NCI-H146 treated with DMSO at 0.1 percent for 48 hours (cell line): ENCODE data around the gene TMEM259.

Source experiments
- DNase-seq: peaks from one replicate; lab custom pipeline; 2025; ENCODE audit not compliant: unreplicated experiment; lab: John Stamatoyannopoulos, UW

The TMEM259 gene

GRCh38 chr19:990119-990571 lies 30.8 kb downstream of the TMEM259 start:
- no peak for DNase-seq

GRCh38 chr19:989381-990081 lies 31.4 kb downstream of the TMEM259 start:
- DNase-seq: no peak

DNA sequence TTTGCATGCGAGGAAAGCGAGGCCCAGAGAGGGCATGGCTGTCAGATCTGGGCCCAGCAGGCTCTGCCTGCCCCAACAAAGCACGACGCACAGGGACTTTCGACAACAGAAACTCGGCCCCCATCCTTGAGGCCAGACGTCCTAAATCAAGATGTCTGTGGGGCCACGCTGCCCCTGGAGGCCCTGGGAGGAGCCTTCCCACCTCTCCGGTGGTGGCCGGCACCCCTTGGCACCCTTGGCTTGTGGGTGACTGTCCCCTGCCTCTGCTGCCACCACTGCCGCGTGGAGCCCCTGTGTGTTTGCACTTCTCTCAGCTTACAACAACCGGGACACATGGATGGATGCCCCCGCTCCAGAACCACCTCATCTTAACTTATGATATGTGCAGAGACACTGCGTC lies 32.4 kb downstream of the TMEM259 start:
- DNase-seq: no peak

DNA sequence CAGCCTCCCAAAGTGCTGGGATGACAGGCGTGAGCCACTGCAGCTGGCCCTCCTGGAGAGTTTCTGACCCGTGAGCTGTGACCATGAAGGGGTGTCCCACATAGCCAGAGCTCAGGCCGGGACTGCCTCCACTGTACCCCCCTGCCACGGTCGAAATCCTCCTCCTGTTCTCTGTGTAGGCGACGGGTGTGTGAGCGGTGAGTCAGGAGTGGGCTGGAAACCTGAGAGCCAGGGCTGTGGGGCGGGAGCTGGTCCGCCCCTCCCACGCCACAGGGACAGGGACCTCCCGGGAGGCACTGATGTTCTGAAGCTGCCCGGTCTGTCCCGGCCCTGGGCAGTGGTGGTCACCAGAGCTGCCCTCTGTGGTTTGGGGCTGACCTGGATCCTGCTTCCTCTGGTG lies 32.8 kb downstream of the TMEM259 start:
- DNase-seq: no peak

- DNase-seq: no peak
Observed at GRCh38 chr19:986083-986482, 34.8 kb downstream of the TMEM259 start.

DNA sequence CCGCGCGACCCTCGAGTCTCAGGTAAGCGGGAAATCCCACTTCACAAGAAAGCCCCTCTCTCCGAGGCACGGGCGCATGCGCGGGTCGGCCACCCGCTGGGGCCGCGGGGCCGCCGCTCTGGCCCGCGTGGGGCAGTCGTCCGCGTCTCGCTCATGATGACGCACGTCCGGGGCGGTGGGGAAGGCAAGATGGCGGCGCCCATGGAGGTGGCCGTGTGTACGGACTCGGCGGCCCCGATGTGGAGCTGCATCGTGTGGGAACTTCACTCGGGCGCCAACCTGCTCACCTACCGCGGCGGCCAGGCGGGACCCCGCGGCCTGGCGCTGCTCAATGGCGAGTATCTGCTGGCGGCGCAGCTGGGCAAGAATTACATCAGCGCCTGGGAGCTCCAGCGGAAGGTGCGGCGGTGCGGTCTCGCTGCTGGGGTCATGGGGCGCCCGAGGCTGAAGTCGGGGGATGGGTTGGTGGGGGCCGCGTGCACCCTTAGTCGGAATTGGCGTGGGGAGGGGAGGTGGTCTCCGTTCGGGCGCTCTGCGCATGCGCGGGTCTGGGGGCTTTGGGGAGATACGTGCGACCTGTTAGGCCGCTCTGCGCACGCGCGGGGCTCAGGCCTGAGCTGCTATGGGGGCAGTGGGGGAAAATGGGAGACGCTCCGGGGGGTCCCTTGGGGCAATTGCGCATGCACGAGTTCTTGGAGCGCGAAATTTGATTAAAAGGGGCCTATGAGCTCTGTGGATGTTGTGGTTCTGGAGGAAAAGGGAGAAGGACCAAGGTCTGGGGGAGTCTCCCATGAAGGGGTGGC lies 36.6 kb downstream of the TMEM259 start, which contains the start of gene WDR18:
TSS of gene WDR18 (plus strand) at position 181 of the 803 bp plus-strand sequence. CDS start at position 190, 9 bp downstream.
- DNase-seq: peak; percentile 59

GRCh38 chr19:982567-983170 lies 38.3 kb downstream of the TMEM259 start:
- no peak for DNase-seq

- no peak for DNase-seq
Observed at GRCh38 chr19:980133-980998, 40.6 kb downstream of the TMEM259 start.

DNA sequence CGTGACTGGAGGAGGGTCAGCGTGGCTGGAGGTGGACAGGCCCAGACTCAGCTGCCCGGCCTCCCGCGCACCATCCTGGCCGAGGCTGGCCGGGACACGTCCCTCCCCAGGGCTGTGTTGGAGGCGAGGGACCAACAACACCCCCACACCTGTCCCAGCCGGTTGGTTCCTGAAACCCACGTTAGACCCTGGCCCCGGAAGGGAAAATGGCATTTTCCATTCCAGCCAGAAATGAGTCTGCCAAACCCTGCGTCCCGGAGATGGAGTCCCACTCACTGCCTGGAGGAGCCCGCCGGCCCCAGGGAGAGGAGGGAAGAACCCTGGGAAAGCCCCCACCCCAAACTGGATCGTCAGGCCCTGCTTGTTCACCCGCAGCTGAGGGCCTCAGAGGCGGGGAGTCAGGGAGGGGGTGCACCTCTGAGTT lies 41.6 kb downstream of the TMEM259 start:
- DNase-seq: no peak

- DNase-seq: no peak
Observed at GRCh38 chr19:977058-977464, 43.9 kb downstream of the TMEM259 start.

GRCh38 chr19:976476-976875 lies 44.4 kb downstream of the TMEM259 start:
- DNase-seq: no peak

DNA sequence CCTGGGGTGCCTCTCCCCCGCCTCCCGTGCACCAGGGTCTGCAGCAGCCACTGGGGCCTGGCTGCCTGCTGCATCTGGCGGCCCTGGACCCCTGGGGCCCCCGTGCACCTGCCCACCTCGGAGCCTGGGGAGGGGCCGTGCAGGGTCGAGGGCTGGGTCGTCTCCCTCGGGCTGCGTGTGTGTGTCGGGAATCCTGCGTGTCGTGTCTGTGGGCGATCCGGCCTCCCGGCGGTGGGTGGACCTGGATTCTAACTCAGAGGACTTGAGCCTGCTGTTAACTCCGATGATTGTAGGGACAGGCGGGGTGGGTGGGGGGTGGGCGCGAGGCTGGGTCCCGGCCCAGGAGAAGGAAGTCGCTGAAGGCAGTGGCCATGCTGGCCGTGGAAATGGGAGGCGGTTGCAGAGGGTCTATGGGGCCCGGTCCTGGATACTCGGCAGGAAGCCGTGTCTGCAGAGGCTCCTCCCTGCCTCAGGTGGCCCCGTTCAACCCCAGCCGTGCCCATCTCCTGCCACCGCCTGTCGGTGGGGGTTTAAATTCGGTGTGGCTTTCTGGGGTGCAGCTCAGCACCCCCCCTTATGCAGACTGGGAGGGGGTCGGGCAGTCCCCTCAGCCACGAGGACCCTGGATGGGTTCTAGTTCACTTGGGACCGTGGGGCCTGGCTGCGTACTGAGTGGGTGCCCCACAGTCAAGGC lies 46.2 kb downstream of the TMEM259 start:
- DNase-seq: no peak

GRCh38 chr19:973726-974563 lies 47.0 kb downstream of the TMEM259 start:
- DNase-seq: no peak

DNA sequence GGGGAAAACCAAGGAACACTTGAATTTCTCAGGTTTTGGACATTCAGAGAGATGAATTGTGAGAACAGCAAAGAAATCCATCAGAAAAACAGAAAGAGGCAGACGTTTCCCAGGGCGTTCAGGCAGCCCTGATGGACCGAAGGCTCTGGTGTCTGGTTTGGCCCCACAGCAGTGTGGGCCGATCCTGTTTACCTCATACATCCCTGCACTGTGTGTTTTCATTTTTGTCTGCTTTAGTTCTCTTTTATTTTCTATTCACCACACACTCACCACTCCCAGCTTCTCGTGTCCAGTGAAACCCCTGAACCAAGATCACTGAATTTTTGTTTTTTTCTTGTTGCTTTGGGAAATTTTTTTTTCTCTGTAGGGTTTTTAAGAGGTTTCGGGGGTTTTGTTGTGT lies 48.6 kb downstream of the TMEM259 start:
- DNase-seq: no peak

DNA sequence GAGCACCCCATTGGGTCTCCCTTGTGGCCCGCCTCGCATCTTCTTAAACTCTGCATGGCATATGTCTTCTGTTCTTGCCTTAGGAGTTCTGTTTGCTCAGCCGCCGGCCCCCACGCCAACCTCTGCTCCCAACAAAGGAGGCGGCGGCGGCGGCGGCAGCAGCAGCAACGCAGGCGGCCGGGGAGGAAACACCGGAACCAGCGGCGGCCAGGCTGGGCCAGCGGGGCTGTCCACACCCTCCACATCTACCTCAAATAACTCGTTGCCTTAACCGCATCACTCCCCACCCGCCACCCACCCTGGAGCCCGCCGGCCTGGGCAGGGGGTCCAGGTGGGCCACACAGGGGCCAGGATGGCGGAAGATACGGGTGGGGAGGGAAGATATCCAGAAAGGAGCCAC lies 49.1 kb downstream of the TMEM259 start:
- no peak for DNase-seq

- DNase-seq: no peak
Observed at GRCh38 chr19:970695-971094, 50.2 kb downstream of the TMEM259 start.

GRCh38 chr19:966485-967088 lies 54.3 kb downstream of the TMEM259 start:
- no peak for DNase-seq

DNA sequence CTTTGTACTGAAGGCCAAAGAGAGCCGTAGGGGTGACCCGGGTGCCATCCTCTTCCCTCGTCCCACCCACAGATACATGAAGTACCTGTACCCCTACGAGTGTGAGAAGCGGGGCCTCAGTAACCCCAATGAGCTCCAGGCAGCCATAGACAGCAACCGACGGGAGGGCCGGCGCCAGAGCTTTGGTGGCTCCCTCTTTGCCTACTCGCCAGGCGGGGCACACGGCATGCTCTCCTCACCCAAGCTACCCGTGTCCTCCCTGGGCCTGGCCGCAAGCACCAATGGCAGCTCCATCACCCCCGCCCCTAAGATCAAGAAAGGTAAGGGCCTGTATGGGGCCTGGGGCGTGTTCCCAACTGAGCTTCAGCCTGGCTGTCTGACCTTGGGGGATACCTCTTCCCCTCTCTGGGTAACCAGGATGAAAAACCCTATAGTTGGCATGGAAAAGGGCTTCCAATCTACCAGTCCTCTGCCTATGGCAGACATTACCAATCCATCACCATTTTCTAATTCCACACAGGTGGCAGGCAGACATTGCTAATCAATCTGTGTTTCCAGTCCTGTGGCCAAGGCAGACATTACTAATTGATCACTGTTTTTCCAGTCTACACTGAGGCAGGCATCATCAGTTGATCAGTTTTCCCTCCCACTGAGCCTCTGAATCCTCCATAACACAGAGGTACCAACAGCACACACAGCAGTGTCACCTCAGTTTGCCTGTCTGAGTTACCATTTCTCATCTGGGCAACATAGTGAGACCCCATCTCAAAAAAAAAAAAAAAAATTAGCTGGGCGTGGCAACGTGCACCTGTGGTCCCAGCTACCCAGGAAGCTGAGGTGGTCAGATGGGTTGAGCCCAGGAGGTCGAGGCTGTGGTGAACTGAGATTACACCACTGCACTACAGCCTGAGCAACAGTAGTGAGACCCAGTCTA lies 55.9 kb downstream of the TMEM259 start:
- no peak for DNase-seq
